ENCODE results near the gene FATE1. TPM values are rescaled to one million over a fixed set of nuclear protein-coding genes. Genes with fewer than 3 reads are reported as not detected.

FATE1 gene
- total and polyA plus RNA-seq, 2 of the 13 experiments (the other 11 are each of a cell fraction or from before 2014, with no cell fraction given), result not detected

DNA sequence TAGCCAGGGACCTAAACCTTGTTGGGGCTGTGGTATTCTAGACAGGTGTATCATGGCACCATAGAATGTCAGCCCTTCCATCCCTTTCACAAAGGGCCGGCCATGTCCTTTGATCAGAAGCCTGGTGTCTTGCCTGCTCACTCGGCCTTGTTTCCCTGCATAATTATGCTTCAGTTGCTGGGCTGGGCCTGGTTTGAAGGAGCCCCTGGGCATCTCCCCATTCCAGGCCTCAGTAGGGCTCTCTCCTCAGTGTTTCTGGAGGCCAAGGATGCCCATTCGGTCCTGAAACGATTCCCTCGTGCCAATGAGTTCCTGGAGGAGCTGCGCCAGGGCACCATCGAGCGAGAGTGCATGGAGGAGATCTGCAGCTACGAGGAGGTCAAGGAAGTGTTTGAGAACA lies 16.1 kb upstream of the FATE1 start:
- no peak for DNase-seq (ENCODE audit: low spot score)
- POLR2A ChIA-PET, result no interaction called here
- CTCF ChIA-PET (ENCODE audit: low intra/inter-chr PET ratio, low total read pairs), result no interaction called here
- Histone ChIP-seq H3K4me1 (ENCODE audit: insufficient read depth, low read length) (no peaks in the 10 kb centered on the region), H3K27me3 (ENCODE audit: control insufficient read depth in 1 of 2, insufficient read depth in 2 of 2, low read length in 2 of 2) (no peaks in the 10 kb centered on the region), H2AFZ (ENCODE audit: low read length) (no peak overlapping the region), H3K27ac (ENCODE audit: extremely low read length, insufficient read depth, low read length) (no peak overlapping the region), H3K9me3 (ENCODE audit: low read length) (no peaks in the 10 kb centered on the region), H3K4me2 (ENCODE audit: low read depth, low read length) (no peak overlapping the region), H3K9ac (ENCODE audit: insufficient read depth, low read depth, low read length) (no peak overlapping the region), H3K36me3 (replicated peaks in 1 of 2; ENCODE audit: control insufficient read depth in 1 of 2, insufficient read depth in 2 of 2, low read length in 2 of 2) (no peaks in the 10 kb centered on the region), H3K79me2 (ENCODE audit: insufficient read depth, low read length) (no peaks in the 10 kb centered on the region), H3K4me3 (replicated peaks in 1 of 3; ENCODE audit: insufficient read depth in 1 of 3, low read depth in 2 of 3, low read length in 3 of 3) (no peak overlapping the region), H4K20me1 (ENCODE audit: insufficient read depth, low read length) (no peaks in the 10 kb centered on the region)
- no CpG with 5 or more reads among the region's 9 CpGs for WGBS (ENCODE audit: low lambda C conversion rate)
- FAIRE-seq, result no peak
- no peak for ATAC-seq
- TF ChIP-seq KLF12 (CRISPR knock-in tag; IDR thresholded peaks at IDR 0.05; ENCODE audit: borderline replicate concordance) (no peak), EEA1 (CRISPR knock-in tag; IDR thresholded peaks at IDR 0.05; ENCODE audit: borderline replicate concordance) (no peak), ZNF44 (CRISPR knock-in tag; IDR thresholded peaks at IDR 0.05) (no peak), MED8 (CRISPR knock-in tag; IDR thresholded peaks at IDR 0.05; ENCODE audit: insufficient replicate concordance) (no peak), STAG1 (CRISPR knock-in tag; IDR thresholded peaks at IDR 0.05) (no peak), NFYB (CRISPR knock-in tag; IDR thresholded peaks at IDR 0.05) (no peak), SRSF1 (optimal IDR thresholded peaks at IDR 0.05; ENCODE audit: low read depth, low read length) (no peak), NFIC (IDR thresholded peaks at IDR 0.05; ENCODE audit: low read length) (no peak), BCL6 (CRISPR knock-in tag; IDR thresholded peaks at IDR 0.05) (no peak), U2AF1 (optimal IDR thresholded peaks at IDR 0.05; ENCODE audit: low read depth, low read length) (no peak), NCOR1 (IDR thresholded peaks at IDR 0.05; ENCODE audit: borderline replicate concordance, low read length) (no peak)
- TF ChIP-seq, protein P1, sequence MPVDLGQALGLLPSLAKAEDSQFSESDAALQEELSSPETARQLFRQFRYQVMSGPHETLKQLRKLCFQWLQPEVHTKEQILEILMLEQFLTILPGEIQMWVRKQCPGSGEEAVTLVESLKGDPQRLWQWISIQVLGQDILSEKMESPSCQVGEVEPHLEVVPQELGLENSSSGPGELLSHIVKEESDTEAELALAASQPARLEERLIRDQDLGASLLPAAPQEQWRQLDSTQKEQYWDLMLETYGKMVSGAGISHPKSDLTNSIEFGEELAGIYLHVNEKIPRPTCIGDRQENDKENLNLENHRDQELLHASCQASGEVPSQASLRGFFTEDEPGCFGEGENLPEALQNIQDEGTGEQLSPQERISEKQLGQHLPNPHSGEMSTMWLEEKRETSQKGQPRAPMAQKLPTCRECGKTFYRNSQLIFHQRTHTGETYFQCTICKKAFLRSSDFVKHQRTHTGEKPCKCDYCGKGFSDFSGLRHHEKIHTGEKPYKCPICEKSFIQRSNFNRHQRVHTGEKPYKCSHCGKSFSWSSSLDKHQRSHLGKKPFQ (CRISPR knock-in tag; IDR thresholded peaks at IDR 0.05; ENCODE audit: insufficient replicate concordance), result no peak
- TF ChIP-seq, protein P2, sequence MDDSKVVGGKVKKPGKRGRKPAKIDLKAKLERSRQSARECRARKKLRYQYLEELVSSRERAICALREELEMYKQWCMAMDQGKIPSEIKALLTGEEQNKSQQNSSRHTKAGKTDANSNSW (CRISPR knock-in tag; IDR thresholded peaks at IDR 0.05; ENCODE audit: borderline replicate concordance), result no peak
- intact Hi-C loops (cut with micrococcal nuclease; ENCODE audit: unreplicated experiment), result no loop called here
- in situ Hi-C loops (cut with HindIII; ENCODE audit: extremely low pct_ligation_motif_present, low pct_unique_long_range_greater_than_20kb), result loop anchor here (25.0 kb wide), 1 partner anchor 187 kb away; no protein-coding TSS in a partner anchor
- no TSS peak for BruUV-seq (replicated peaks)
